ENCODE measurements around the gene IRF2BP2.

GRCh38 chr1:234584926-234585325 lies 25.1 kb downstream of the IRF2BP2 start:
- no peak for TF ChIP-seq EP300 (IDR thresholded peaks at IDR 0.05; ENCODE audit: borderline replicate concordance)
- TF ChIP-seq, protein P1, sequence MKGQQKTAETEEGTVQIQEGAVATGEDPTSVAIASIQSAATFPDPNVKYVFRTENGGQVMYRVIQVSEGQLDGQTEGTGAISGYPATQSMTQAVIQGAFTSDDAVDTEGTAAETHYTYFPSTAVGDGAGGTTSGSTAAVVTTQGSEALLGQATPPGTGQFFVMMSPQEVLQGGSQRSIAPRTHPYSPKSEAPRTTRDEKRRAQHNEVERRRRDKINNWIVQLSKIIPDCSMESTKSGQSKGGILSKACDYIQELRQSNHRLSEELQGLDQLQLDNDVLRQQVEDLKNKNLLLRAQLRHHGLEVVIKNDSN (IDR thresholded peaks at IDR 0.05), result no peak
- no peak for TF ChIP-seq YY1 (IDR thresholded peaks at IDR 0.05; ENCODE audit: low read depth)
- TF ChIP-seq CEBPB (IDR thresholded peaks at IDR 0.05), result no peak
- no peak for TF ChIP-seq RAD21 (IDR thresholded peaks at IDR 0.05; ENCODE audit: low read depth)
